NCI-H524 treated with DMSO at 0.1 percent for 48 hours (cell line): ENCODE results near the gene LIN28B.

ENCODE experiments used
- DNase-seq: peaks from one replicate; lab custom pipeline; 2025; lab: John Stamatoyannopoulos, UW

Gene LIN28B

DNA sequence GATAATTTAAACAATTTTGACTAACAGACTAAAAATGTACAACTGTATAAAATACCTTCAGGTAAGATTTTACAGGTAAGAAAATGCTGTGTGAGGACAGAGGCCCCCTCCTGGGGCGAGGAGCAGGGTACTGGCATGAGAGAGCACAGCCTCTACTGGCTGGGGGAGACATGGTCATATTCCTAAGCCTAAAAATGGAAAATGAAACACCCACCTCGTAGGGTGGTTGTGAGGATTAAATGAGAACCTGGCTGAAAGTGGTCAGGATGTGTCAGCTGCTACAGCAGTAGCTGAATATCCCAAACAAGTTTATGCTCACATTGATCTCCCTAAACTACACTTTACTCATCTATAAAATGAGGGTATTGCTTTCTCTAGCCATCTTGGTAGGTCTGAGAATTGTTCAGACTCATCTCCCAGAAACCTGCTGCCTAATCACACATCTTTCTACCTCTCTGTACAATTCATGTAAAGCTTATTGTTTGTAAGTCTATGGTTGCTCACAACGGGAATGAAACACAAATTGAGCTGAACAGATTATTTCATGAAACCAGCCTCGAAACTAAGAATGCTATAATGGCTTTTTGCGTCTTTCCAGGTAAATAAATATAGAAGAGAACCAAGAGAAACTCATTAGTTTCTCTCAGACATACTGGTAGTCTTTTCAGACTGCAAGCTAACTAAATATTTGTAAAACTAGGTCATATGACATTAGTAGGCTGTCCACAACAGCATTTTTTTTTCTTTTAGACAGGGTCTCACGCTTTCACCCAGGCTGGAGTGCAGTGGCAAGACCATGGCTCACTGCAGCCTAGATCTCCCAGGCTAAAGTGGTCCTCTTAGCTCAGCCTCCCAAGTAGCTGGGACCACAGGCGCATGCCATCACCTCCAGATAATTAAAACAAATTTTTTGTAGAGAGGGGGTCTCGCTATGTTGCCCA, 153.3 kb downstream of the LIN28B start:
- DNase-seq: no peak

DNA sequence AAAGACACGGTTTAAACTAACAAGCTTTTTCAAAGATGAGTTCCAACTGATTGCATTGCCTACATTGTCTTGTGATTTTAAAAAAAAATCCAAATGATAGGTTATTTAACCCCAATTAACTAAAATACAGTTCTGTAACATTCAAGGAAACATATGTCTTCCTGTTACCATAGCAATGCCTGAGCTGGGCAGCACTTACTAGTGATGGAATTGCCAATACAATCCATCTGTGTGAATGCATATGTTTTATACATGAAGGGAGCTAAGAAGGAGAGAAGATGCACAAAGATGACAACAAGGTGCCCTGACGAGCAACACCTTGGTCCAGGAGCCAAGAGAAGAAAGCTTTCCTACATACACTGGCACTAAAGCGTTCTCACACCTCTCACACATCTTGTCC, 154.2 kb downstream of the LIN28B start:
- no peak for DNase-seq

DNA sequence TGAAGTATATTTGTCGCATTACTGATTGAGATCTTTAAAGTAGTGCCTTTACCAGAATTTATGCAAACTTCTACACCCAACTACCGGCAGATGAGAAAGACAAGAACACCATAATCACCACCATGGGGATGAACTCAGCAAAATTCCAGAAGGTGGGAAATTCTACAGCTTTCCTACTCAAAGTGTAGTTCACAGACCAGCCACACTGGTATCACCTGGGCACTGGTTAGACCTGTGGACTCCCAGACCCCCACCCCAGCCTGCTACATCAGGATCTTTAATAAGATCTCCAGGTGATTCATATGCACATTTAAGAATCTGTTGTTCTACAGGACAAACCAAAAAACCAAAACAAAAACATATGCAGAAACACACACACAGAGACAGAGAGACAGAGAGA, 155.0 kb downstream of the LIN28B start:
- DNase-seq: no peak

DNA sequence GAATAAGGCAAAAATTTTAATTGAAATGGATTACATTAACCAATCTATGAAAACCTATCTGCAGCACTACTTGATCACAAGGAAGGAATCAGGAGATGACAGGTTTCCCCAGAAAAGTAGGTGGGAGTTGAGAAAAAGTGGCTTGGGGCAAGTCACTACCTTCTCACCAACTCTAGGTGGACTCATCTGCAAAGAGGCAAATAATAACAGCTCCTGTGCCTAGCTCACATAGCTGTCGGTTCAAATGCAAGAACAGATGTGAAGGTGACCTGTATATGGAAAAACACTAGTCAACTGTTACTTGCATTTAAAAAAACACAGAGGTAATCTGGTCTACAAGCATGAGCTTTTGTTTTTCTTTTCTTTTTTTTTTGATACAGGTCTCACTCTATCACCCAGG, 155.7 kb downstream of the LIN28B start:
- DNase-seq: no peak

DNA sequence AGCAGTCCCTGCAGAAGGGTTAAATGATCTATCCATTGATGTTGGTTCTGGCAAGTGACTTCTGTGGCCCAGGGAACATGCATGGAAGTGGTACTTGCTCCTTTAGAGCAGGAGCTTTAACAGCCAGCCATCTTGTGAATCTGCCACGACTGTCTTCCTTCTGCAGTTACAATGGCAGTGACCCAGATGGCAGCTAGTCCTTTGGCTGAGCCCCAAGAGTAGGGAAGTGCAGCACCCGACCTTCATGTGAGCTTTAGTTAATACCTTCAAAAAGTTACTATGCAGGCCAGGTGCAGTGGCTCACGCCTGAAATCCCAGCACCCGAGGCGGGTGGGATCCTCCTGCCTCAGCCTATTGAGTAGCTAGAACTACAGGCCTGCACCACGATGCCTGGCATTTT, 156.5 kb downstream of the LIN28B start:
- DNase-seq: no peak

DNA sequence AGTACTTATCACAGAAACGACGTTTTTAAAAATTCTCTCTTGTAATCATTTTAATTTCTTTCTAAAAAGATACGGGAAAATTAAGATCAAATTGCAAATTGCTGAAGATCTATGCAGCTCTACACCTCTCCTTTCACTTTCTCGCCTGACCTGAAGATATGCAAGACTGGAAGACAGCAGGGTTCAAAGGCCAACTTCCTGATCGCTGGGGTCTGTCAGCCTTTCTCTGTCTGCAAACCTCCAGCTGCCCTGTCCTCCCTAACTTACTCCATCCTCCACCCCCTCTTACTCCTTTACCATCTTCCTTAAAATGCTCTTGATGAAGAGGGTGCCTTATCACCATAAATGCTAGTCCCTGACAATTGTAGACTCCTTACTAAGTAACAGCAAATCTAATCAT, 159.2 kb downstream of the LIN28B start:
- DNase-seq: no peak

DNA sequence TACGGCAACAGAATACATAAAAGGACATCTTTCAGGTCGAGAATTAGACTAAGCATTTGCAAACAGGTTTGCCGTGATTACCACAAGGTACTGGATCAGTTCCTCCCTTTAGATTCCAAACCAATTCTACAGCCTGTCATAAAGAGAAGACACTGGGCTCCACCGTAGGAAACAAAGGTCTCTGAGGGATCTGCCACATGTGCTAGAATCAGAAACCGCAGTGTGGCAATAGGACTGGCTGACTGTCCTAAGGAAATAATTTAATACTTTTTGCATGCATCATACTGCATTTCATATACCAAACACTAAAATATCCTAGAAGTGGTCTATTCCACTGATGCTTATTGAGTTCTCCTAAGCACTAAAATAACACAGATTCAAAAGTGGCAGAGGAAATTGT, 163.7 kb downstream of the LIN28B start:
- no peak for DNase-seq

DNA sequence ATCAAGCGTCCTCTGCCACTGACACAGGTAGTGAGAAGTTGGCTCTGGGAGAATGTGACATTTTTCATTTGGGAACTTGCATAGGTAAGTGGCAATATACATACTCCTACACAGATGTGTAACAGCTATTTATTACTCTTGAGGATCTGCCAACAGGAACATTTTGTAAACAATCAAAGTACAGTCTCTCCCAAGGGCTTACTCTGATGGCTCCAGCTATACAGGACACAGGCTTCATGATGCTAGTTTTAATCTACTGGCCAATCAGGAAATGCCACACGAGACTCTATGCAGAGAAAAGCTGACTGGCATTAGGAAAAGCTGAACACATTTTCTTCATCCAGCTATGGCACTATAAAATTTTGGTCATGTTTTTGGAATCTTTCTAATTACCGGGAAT, 165.1 kb downstream of the LIN28B start:
- no peak for DNase-seq

DNA sequence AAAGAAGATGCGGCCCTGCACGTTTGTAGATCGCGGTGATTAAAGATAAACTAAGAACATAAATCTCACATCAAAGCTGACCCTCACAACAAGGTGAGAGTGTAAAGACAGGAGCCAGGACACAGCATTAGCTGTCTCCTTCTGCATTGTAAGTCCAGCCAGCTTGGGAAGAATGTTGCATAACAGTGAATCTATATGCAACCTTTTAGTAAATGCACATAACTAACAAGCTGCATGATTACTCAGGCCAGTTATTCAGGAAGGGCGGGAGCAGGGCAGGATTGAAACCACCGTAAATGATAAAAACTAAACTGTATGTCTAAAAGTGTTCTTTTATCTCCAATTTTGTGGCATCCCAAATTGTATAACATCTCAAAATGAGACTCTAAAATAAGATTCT, 165.8 kb downstream of the LIN28B start:
- DNase-seq: no peak
